H1 (cell line): Measurements from ENCODE around the gene PPP1R1C. TPM values are rescaled to one million over a fixed set of nuclear protein-coding genes. Genes with fewer than 3 reads are reported as not detected.

ENCODE experiments used
- ASH2L ChIP-seq: fragments of 200-600, 300-600 bp; sonication (generic); IDR thresholded peaks from one replicate; pipeline ENCODE4 v1.7.1; 2017; ENCODE audit warnings: low read length
- HDAC2 ChIP-seq, 2 experiments: fragments of 300-600 bp in 1 of 2; sonication (generic) in 1 of 2; IDR thresholded peaks; 2 replicates each; pipeline ENCODE4 v1.6.1; 2011 to 2012; ENCODE audit warnings: low read depth in 2 of 2, low read length in 2 of 2, mild to moderate bottlenecking in 2 of 2, moderate library complexity in 2 of 2, borderline replicate concordance in 1 of 2, inconsistent platforms in 1 of 2
- KDM4A ChIP-seq: IDR thresholded peaks from one replicate; pipeline ENCODE4 v1.7.1; 2012; ENCODE audit warnings: low read depth, mild to moderate bottlenecking, moderate library complexity, low read length, inconsistent platforms; ENCODE audit not compliant: severe bottlenecking
- ZNF274 ChIP-seq: IDR thresholded peaks from 2 replicates; pipeline ENCODE4 v1.7.0; 2012; ENCODE audit warnings: low read length, borderline replicate concordance; ENCODE audit errors: extremely low read depth
- polyA plus RNA-seq, 7 experiments: library from polyadenylated mRNA; depleted of rRNA in 3 of 7; stranded (reverse) in 5 of 7; unstranded in 2 of 7; fragments of >200 nt in 5 of 7; fragments of 200-250 nt in 2 of 7; gene quantifications; 1 replicate in 5 of 7; 2 replicates in 1 of 7; 4 replicates in 1 of 7; pipeline versions ENCODE4 v1.2.1 to v1.2.3, GENCODE V29; 2011 to 2013; ENCODE audit warnings: missing spikeins in 2 of 7, mixed read lengths in 2 of 7
- total RNA-seq: library from RNA; stranded (reverse); fragmentation: NEBNext Ultra II Directional; extraction: Animal tissue kit (Norgen Biotek cat#: 25700); gene quantifications from 2 replicates; pipeline ENCODE4 v1.2.1, GENCODE V29; 2021

The PPP1R1C gene
- total and polyA plus RNA-seq, 2 of the 8 experiments (the other 6 are each of a cell fraction or from before 2014, with no cell fraction given), result 1.3 to 5.3 TPM

DNA sequence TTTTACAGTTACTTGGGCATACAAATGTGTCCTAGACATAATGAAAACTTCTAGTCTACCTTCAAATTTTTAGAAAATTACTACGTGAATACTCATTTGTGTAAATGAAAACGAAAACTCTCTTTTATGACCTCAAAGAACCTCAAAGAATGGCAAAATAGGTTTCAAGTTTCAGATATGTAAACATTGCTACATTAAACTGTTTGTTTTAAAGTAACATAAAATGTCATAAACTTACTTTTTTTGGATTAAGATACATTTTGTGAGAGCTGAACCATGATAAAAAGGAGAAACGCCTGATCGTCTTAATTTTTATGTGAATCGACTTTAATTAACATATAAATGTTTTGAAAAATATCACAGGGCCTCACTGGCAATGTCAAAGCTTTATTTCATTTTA is 91.4 kb downstream of the PPP1R1C start (continued):
- no peak for TF ChIP-seq ZNF274
- no peak for TF ChIP-seq HDAC2 (IDR thresholded peaks at IDR 0.05; ENCODE audit: borderline replicate concordance in 1 of 2, low read depth in 2 of 2, low read length in 2 of 2)
- no peak for TF ChIP-seq ASH2L
- no peak for TF ChIP-seq KDM4A
